H1 (cell line): ENCODE measurements around the gene ATP4A. TPM values are rescaled to one million over a fixed set of nuclear protein-coding genes. Genes with fewer than 3 reads are reported as not detected.

Source experiments
- CTCF ChIA-PET: fragments of 300-600 bp; sonication (Branson Sonifier 250); formaldehyde crosslinking; loops from one replicate; lab custom pipeline; 2021; ENCODE audit not compliant: partially characterized antibody; lab: Charles Lee
- POLR2A ChIA-PET: fragments of 300-600 bp; sonication (Branson Sonifier 250); formaldehyde crosslinking; loops from one replicate; lab custom pipeline; 2021; ENCODE audit warnings: inconsistent platforms; ENCODE audit not compliant: partially characterized antibody; lab: Charles Lee
- DNase-seq, 2 experiments: peaks; one replicate each; pipeline versions ENCODE4 v3.0.0 to v3.0.0-alpha.2; 2010 to 2022; ENCODE audit warnings: low spot score in 2 of 2, low read depth in 1 of 2, mixed read lengths in 1 of 2
- FAIRE-seq: peaks from 2 replicates; lab custom pipeline; 2011; peaks lifted over from hg19 to GRCh38; lab: Jason Lieb, UNC
- H2AFZ ChIP-seq: 2 replicates; pipeline ENCODE4 v1.8.1; 2012; ENCODE audit warnings: low read length, inconsistent platforms
- H2AK5ac ChIP-seq: 2 replicates; pipeline ENCODE4 v1.6.1; 2013; ENCODE audit warnings: low read depth, low read length
- H2BK120ac ChIP-seq: replicated peaks from 2 replicates; pipeline ENCODE3; 2013; ENCODE audit warnings: low read depth, low read length, inconsistent platforms
- H2BK12ac ChIP-seq: 2 replicates; pipeline ENCODE4 v1.6.1; 2013; ENCODE audit warnings: low read depth, low read length
- H2BK15ac ChIP-seq: 2 replicates; pipeline ENCODE4 v1.6.1; 2013; ENCODE audit warnings: low read length
- H2BK20ac ChIP-seq: 2 replicates; pipeline ENCODE4 v1.6.1; 2013; ENCODE audit warnings: low read length
- H2BK5ac ChIP-seq: 2 replicates; pipeline ENCODE4 v1.6.1; 2013; ENCODE audit warnings: low read depth, low read length
- H3K14ac ChIP-seq: 2 replicates; pipeline ENCODE4 v1.6.1; 2013; ENCODE audit warnings: inconsistent platforms; ENCODE audit not compliant: insufficient read length
- H3K18ac ChIP-seq: 2 replicates; pipeline ENCODE4 v1.6.1; 2013; ENCODE audit warnings: low read length; ENCODE audit errors: extremely low read depth
- H3K23ac ChIP-seq: 2 replicates; pipeline ENCODE4 v1.6.1; 2013; ENCODE audit warnings: inconsistent platforms; ENCODE audit not compliant: insufficient read length
- H3K23me2 ChIP-seq: 2 replicates; pipeline ENCODE4 v1.6.1; 2013; ENCODE audit warnings: low read depth, low read length
- H3K27ac ChIP-seq: 2 replicates; pipeline ENCODE4 v1.6.1; 2011; ENCODE audit warnings: low read depth, low read length, inconsistent platforms
- H3K27me3 ChIP-seq, 4 experiments: replicated peaks in 1 of 4; 1 replicate in 1 of 4; 2 replicates in 3 of 4; pipeline versions ENCODE4 v1.6.1 to v1.8.1; 2011 to 2013; ENCODE audit warnings: low read length in 3 of 4, mild to moderate bottlenecking in 3 of 4, inconsistent platforms in 2 of 4, mixed read lengths in 2 of 4, moderate library complexity in 1 of 4; ENCODE audit not compliant: control insufficient read depth in 3 of 4, insufficient read depth in 3 of 4; ENCODE audit errors: extremely low read depth in 1 of 4
- H3K36me3 ChIP-seq, 4 experiments: 2 replicates each; pipeline versions ENCODE4 v1.6.1 to v1.8.1; 2011 to 2013; ENCODE audit warnings: mild to moderate bottlenecking in 4 of 4, low read length in 3 of 4, moderate library complexity in 2 of 4, control low read depth in 1 of 4, inconsistent platforms in 1 of 4; ENCODE audit not compliant: insufficient read depth in 4 of 4, control insufficient read depth in 2 of 4
- H3K4ac ChIP-seq: replicated peaks from 2 replicates; pipeline ENCODE3; 2013; ENCODE audit warnings: low read length, low read depth, mixed read lengths, inconsistent platforms; ENCODE audit not compliant: insufficient read length
- H3K4me1 ChIP-seq, 4 experiments: replicated peaks in 1 of 4; 1 replicate in 1 of 4; 2 replicates in 3 of 4; pipeline versions ENCODE4 v1.6.1 to v1.8.1; 2011 to 2013; ENCODE audit warnings: low read length in 3 of 4, inconsistent platforms in 2 of 4, mixed read lengths in 1 of 4; ENCODE audit not compliant: insufficient read depth in 4 of 4, control insufficient read depth in 3 of 4
- H3K4me2 ChIP-seq, 2 experiments: 2 replicates each; pipeline versions ENCODE4 v1.6.1 to v1.8.1; 2011 to 2013; ENCODE audit warnings: low read depth in 2 of 2, low read length in 2 of 2, control low read depth in 1 of 2, inconsistent platforms in 1 of 2, mild to moderate bottlenecking in 1 of 2; ENCODE audit not compliant: insufficient read depth in 1 of 2
- H3K4me3 ChIP-seq, 4 experiments: fragments of 200-600, 300-600 bp in 1 of 4; sonication (generic), shearing (Covaris generic), sonication (Bioruptor Twin) in 1 of 4; 2 replicates each; pipeline versions ENCODE4 v1.5.1 to v1.8.1; 2011 to 2016; ENCODE audit warnings: low read length in 4 of 4, low read depth in 3 of 4, control low read depth in 2 of 4, inconsistent platforms in 2 of 4, mild to moderate bottlenecking in 2 of 4, mixed read lengths in 1 of 4, moderate library complexity in 1 of 4; ENCODE audit not compliant: insufficient read depth in 2 of 4; ENCODE audit errors: extremely low read depth in 1 of 4
- H3K56ac ChIP-seq: replicated peaks from 2 replicates; pipeline ENCODE3; 2013; ENCODE audit warnings: low read depth, mild to moderate bottlenecking, mixed read lengths, low read length, inconsistent platforms; ENCODE audit not compliant: insufficient read length
- H3K79me1 ChIP-seq: 2 replicates; pipeline ENCODE4 v1.6.1; 2013; ENCODE audit warnings: low read depth, low read length, control low read depth
- H3K79me2 ChIP-seq, 2 experiments: 2 replicates each; pipeline versions ENCODE4 v1.6.1 to v1.8.1; 2012 to 2013; ENCODE audit warnings: low read length in 2 of 2, mild to moderate bottlenecking in 2 of 2, inconsistent platforms in 1 of 2; ENCODE audit not compliant: insufficient read depth in 2 of 2, control insufficient read depth in 1 of 2
- H3K9ac ChIP-seq, 4 experiments: replicated peaks in 1 of 4; 1 replicate in 1 of 4; 2 replicates in 3 of 4; pipeline versions ENCODE4 v1.6.1 to v1.8.1; 2011 to 2013; ENCODE audit warnings: low read depth in 3 of 4, low read length in 3 of 4, control low read depth in 2 of 4, mild to moderate bottlenecking in 2 of 4, moderate library complexity in 2 of 4, inconsistent platforms in 1 of 4; ENCODE audit errors: extremely low read depth in 1 of 4
- H3K9me3 ChIP-seq, 2 experiments: 2 replicates each; pipeline versions ENCODE4 v1.6.1 to v1.8.1; 2012 to 2013; ENCODE audit warnings: mild to moderate bottlenecking in 2 of 2, moderate library complexity in 2 of 2, control low read depth in 1 of 2, inconsistent platforms in 1 of 2, low read depth in 1 of 2, low read length in 1 of 2, mixed read lengths in 1 of 2; ENCODE audit not compliant: insufficient read depth in 2 of 2
- H4K20me1 ChIP-seq, 2 experiments: replicated peaks in 1 of 2; 2 replicates each; pipeline versions ENCODE3 to v1.8.1; 2011 to 2013; ENCODE audit warnings: inconsistent platforms in 2 of 2, low read length in 2 of 2, mild to moderate bottlenecking in 1 of 2; ENCODE audit not compliant: insufficient read depth in 2 of 2, control insufficient read depth in 1 of 2
- H4K5ac ChIP-seq: 2 replicates; pipeline ENCODE4 v1.6.1; 2013; ENCODE audit warnings: low read length, low read depth, mixed read lengths, inconsistent platforms; ENCODE audit not compliant: insufficient read length
- H4K8ac ChIP-seq: 2 replicates; pipeline ENCODE4 v1.8.0; 2013; ENCODE audit warnings: mild to moderate bottlenecking, moderate library complexity, low read length, inconsistent platforms; ENCODE audit not compliant: insufficient read depth; ENCODE audit errors: extremely low read depth
- H4K91ac ChIP-seq: replicated peaks from 2 replicates; pipeline ENCODE3; 2013; ENCODE audit warnings: low read length, mixed read lengths, inconsistent platforms; ENCODE audit not compliant: insufficient read length
- BRCA1 ChIP-seq: IDR thresholded peaks from 2 replicates; pipeline ENCODE4 v1.6.1; 2012; ENCODE audit warnings: low read depth, low read length, improper control_type of control experiment
- RXRA ChIP-seq: IDR thresholded peaks from 2 replicates; pipeline ENCODE4 v1.6.1; 2011; ENCODE audit warnings: low read depth, mild to moderate bottlenecking, low read length, moderate library complexity; ENCODE audit not compliant: insufficient read depth
- SRF ChIP-seq: IDR thresholded peaks from 2 replicates; pipeline ENCODE4 v1.6.1; 2011; ENCODE audit warnings: mild to moderate bottlenecking, low read depth, low read length, moderate library complexity
- TAF1 ChIP-seq: IDR thresholded peaks from 2 replicates; pipeline ENCODE4 v1.6.1; 2011; ENCODE audit warnings: mild to moderate bottlenecking, low read depth, low read length
- WGBS, 2 experiments: shearing (Covaris generic) in 1 of 2; methylation state at CpG; one replicate each; pipeline versions ENCODE4 v1.1.6 to v1.1.7; 2013 to 2015; ENCODE audit warnings: low lambda C conversion rate in 2 of 2, mixed read lengths in 2 of 2, inconsistent platforms in 1 of 2, low coverage in 1 of 2, missing lambda C conversion rate in 1 of 2; ENCODE audit not compliant: insufficient replicate concordance in 2 of 2, insufficient coverage in 1 of 2, insufficient read length in 1 of 2; ENCODE audit errors: extremely low coverage in 1 of 2, missing lambda C conversion rate in 1 of 2; 5-methylcytosine and 5-hydroxymethylcytosine counted together
- polyA plus RNA-seq, 7 experiments: library from polyadenylated mRNA; depleted of rRNA in 3 of 7; stranded (reverse) in 5 of 7; unstranded in 2 of 7; fragments of >200 nt in 5 of 7; fragments of 200-250 nt in 2 of 7; gene quantifications; 1 replicate in 5 of 7; 2 replicates in 1 of 7; 4 replicates in 1 of 7; pipeline versions ENCODE4 v1.2.1 to v1.2.3, GENCODE V29; 2011 to 2013; ENCODE audit warnings: missing spikeins in 2 of 7, mixed read lengths in 2 of 7
- total RNA-seq: library from RNA; stranded (reverse); fragmentation: NEBNext Ultra II Directional; extraction: Animal tissue kit (Norgen Biotek cat#: 25700); gene quantifications from 2 replicates; pipeline ENCODE4 v1.2.1, GENCODE V29; 2021

Gene ATP4A
- total and polyA plus RNA-seq, 2 of the 8 experiments (the other 6 are each of a cell fraction or from before 2014, with no cell fraction given) = 0.50 to 1.2 TPM

DNA sequence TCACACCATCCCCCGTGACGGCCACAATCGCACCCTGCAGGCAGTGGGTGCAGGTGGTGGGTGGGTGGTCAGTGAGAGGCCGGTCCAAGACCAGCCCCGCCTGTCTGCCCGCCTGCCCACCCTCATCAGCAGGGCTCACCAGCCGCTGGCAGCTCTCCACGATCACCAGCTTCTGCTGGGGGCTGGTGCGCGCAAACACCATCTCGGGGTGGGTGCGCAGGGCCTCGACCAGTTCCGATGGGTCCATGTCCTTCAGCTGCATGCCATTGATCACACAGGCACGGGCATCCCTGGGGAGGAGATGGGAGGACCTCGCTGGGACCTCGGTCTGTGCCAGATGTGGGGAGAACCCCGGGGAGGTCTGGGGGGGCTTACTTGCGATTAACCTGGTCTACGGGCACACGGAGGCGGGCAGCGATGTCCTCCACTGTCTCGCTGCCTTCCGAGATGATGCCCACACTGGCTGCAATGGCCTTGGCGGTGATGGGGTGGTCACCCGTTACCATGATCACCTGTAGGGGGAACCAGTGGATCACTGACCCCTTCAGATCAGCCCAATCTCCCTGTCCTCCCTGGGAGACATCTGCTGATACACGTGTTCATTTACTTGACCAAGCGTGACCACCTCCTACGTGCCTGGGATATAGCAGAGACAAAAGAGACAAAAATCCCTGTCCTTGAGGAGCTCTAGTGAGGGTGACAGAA is 8.0 kb downstream of the ATP4A start:
- H2BK5ac ChIP-seq = no peak overlapping the region
- no peak overlapping the region for H3K9ac ChIP-seq
- DNase-seq (peak in 1 of 2 experiments; percentile 73), FAIRE-seq (peak; percentile 98)
- H3K79me1 ChIP-seq = no peaks in the 10 kb centered on the region
- H3K36me3 ChIP-seq = peaks cover 0 to 3% (median 0%) of the 10 kb centered on the region in 4 experiments; a peak in 2 of 8 replicates
- no peak overlapping the region for H4K5ac ChIP-seq
- H4K8ac ChIP-seq = no peak overlapping the region; the same call in none of the 2 replicates
- H3K27me3 ChIP-seq = peaks cover 0 to 12% (median 10%) of the 10 kb centered on the region in 4 experiments; a peak in 5 of 7 replicates
- H3K14ac ChIP-seq = no peak overlapping the region
- no peak overlapping the region for H2AFZ ChIP-seq
- H2AK5ac ChIP-seq = no peak overlapping the region
- WGBS, 2 experiments = 69% methylated on average over 29 of the region's 30 CpGs; no CpG with 5 or more reads in 1 of the 2 experiments
- H4K91ac ChIP-seq = no peak overlapping the region
- peaks cover 6 to 8% of the 10 kb centered on the region in 2 experiments for H4K20me1 ChIP-seq
- H3K79me2 ChIP-seq = no peaks in the 10 kb centered on the region
- CTCF ChIA-PET = interaction anchor here (0.6 to 7.7 kb wide), 40 partner anchors 7 to 259 kb away, joined by 3 to 90 read pairs (median 4); partner anchors contain the start of genes HAUS5 and PMIS2
- H3K4me2 ChIP-seq = no peak overlapping the region
- H2BK12ac ChIP-seq = peak overlapping the region; percentile 68; the same call in 1 of the 2 replicates
- H2BK120ac ChIP-seq = no peak overlapping the region
- H3K56ac ChIP-seq = no peak overlapping the region
- H3K23ac ChIP-seq = no peak overlapping the region
- peaks cover 4% of the 10 kb centered on the region; the same call in 1 of the 2 replicates for H3K23me2 ChIP-seq
- POLR2A ChIA-PET = interaction anchor here (0.7 to 3.2 kb wide), 6 partner anchors 8 to 64 kb away, joined by 3 to 8 read pairs (median 4); no protein-coding TSS in a partner anchor
- H3K4ac ChIP-seq = no peak overlapping the region
- 0 out of 2 replicates have a peak overlapping the region, but pooled peaks have one; percentile 61 for H2BK15ac ChIP-seq
- H2BK20ac ChIP-seq = no peak overlapping the region
- H3K27ac ChIP-seq = no peak overlapping the region
- H3K9me3 ChIP-seq = no peaks in the 10 kb centered on the region
- H3K4me1 ChIP-seq = peaks cover 0 to 6% (median 4%) of the 10 kb centered on the region in 4 experiments; a peak in 3 of 7 replicates
- H3K4me3 ChIP-seq = no peak overlapping the region
- no peak overlapping the region for H3K18ac ChIP-seq
- TF ChIP-seq TAF1 = no peak
- TF ChIP-seq RXRA = no peak
- TF ChIP-seq BRCA1 = no peak
- no peak for TF ChIP-seq SRF
